K562 (cell line): Measurements from ENCODE around the gene HELZ2. TPM values are rescaled to one million over a fixed set of nuclear protein-coding genes. Genes with fewer than 3 reads are reported as not detected.

Experiments used
- CREM ChIP-seq: IDR thresholded peaks from 2 replicates; pipeline ENCODE4 v1.6.1; 2014; ENCODE audit warnings: antibody characterized with exemption, low read depth
- EGR1 ChIP-seq: fragments of 450-650 bp; conservative IDR thresholded peaks from 2 replicates; pipeline ENCODE4 v1.6.1; 2017; ENCODE audit warnings: mild to moderate bottlenecking
- EP300 ChIP-seq: IDR thresholded peaks from 2 replicates; pipeline ENCODE4 v1.6.1; 2012; ENCODE audit warnings: low read length, improper control_type of control experiment
- ERF ChIP-seq: fragments of 450-650 bp; formaldehyde crosslinking; IDR thresholded peaks from 2 replicates; pipeline ENCODE4 v1.4.0; 2020; ENCODE audit warnings: mild to moderate bottlenecking, mixed read lengths
- ETV1 ChIP-seq: fragments of 450-650 bp; conservative IDR thresholded peaks from 2 replicates; pipeline ENCODE4 v1.6.1; 2016; ENCODE audit warnings: missing genetic modification characterization, control low read depth, low read depth, missing compliant biosample characterization
- FOS ChIP-seq: IDR thresholded peaks from 3 replicates; pipeline ENCODE4 v1.6.1; 2011; ENCODE audit not compliant: insufficient read length; ENCODE audit errors: extremely low read depth
- HDAC2 ChIP-seq: fragments of 450-650 bp; IDR thresholded peaks from 2 replicates; pipeline ENCODE4 v1.6.1; 2016; ENCODE audit warnings: mild to moderate bottlenecking
- HNRNPL ChIP-seq: fragments of 200-400 bp; formaldehyde crosslinking; IDR thresholded peaks from 2 replicates; pipeline ENCODE4 v1.6.1; 2017; ENCODE audit warnings: low read depth, mild to moderate bottlenecking, low read length
- KDM5B ChIP-seq: fragments of 200-600 bp; sonication (generic); IDR thresholded peaks from 2 replicates; pipeline ENCODE4 v1.6.1; 2012; ENCODE audit warnings: low read depth, mild to moderate bottlenecking, moderate library complexity, low read length, control low read depth, inconsistent platforms; ENCODE audit not compliant: insufficient replicate concordance
- LARP7 ChIP-seq: fragments of 450-650 bp; IDR thresholded peaks from 2 replicates; pipeline ENCODE4 v1.6.1; 2016
- NCOA1 ChIP-seq: fragments of 450-650 bp; IDR thresholded peaks from 2 replicates; pipeline ENCODE4 v1.6.1; 2016; ENCODE audit warnings: low read depth
- NFE2 ChIP-seq: IDR thresholded peaks from 2 replicates; pipeline ENCODE4 v1.6.1; 2014; ENCODE audit warnings: antibody characterized with exemption, low read depth
- NR2C1 ChIP-seq, 2 experiments: fragments of 450-650 bp; IDR thresholded peaks; 2 replicates each; pipeline ENCODE4 v1.6.1; 2017; ENCODE audit warnings: mild to moderate bottlenecking in 2 of 2, antibody characterized with exemption in 1 of 2, inconsistent platforms in 1 of 2, missing compliant biosample characterization in 1 of 2, missing genetic modification characterization in 1 of 2
- NR2C2 ChIP-seq, 2 experiments: fragments of 200-800 bp in 1 of 2; sonication (Bioruptor generic) in 1 of 2; sonication (generic) in 1 of 2; formaldehyde crosslinking in 1 of 2; IDR thresholded peaks; 2 replicates each; pipeline versions ENCODE4 v1.6.1 to v1.8.0; 2016 to 2022; ENCODE audit warnings: mild to moderate bottlenecking in 1 of 2, missing compliant biosample characterization in 1 of 2, missing genetic modification characterization in 1 of 2, missing genetic modification reagents in 1 of 2
- PHB ChIP-seq: fragments of 250-450 bp; sonication (Bioruptor Pico); IDR thresholded peaks from 2 replicates; pipeline ENCODE4 v1.5.0; 2021
- SMAD4 ChIP-seq: fragments of 250-450 bp; sonication (Bioruptor Pico); conservative IDR thresholded peaks from 2 replicates; pipeline ENCODE4 v1.8.0; 2021; ENCODE audit warnings: inconsistent platforms, mild to moderate bottlenecking, moderate library complexity
- SP2 ChIP-seq: IDR thresholded peaks from 2 replicates; pipeline ENCODE4 v1.6.1; 2011; ENCODE audit warnings: mild to moderate bottlenecking, low read depth, low read length, moderate library complexity; ENCODE audit not compliant: poor library complexity, severe bottlenecking; ENCODE audit errors: extremely low read depth
- ZBTB8A ChIP-seq: fragments of 450-650 bp; IDR thresholded peaks from 2 replicates; pipeline ENCODE4 v1.6.1; 2018; ENCODE audit warnings: mild to moderate bottlenecking, moderate library complexity; ENCODE audit not compliant: partially characterized antibody
- ZNF134 ChIP-seq: fragments of 250-450 bp; sonication (Bioruptor Pico); conservative IDR thresholded peaks from 2 replicates; pipeline ENCODE4 v1.4.0; 2020
- ZNF778 ChIP-seq: fragments of 450-650 bp; formaldehyde crosslinking; IDR thresholded peaks from 2 replicates; pipeline ENCODE4 v1.4.0; 2020; ENCODE audit warnings: mild to moderate bottlenecking, moderate library complexity
- polyA plus RNA-seq, 8 experiments: library from polyadenylated mRNA; depleted of rRNA in 4 of 8; stranded (reverse) in 5 of 8; unstranded in 3 of 8; fragments of >200 nt; fragmentation: Nextera tagmentation in 2 of 8; fragmentation: Illumina TruSeq in 1 of 8; extraction: Ambion mirVana in 2 of 8; extraction: Trizol in 1 of 8; gene quantifications; 2 replicates each; pipeline versions ENCODE4 v1.2.1 to v1.2.3, GENCODE V29; 2011 to 2014; ENCODE audit warnings: inconsistent platforms in 1 of 8, missing spikeins in 1 of 8
- total RNA-seq, 7 experiments: library from RNA; depleted of rRNA in 6 of 7; stranded (reverse); fragments of >200 nt in 6 of 7; fragmentation: Illumina TruSeq in 2 of 7; extraction: Trizol in 2 of 7; gene quantifications; 2 replicates each; pipeline versions ENCODE4 v1.2.1 to v1.2.3, GENCODE V29; 2011 to 2021; ENCODE audit warnings: low replicate concordance in 1 of 7
- TF ChIP-seq, protein P1 (sequence below): sonication (generic); formaldehyde crosslinking; IDR thresholded peaks from 2 replicates; pipeline ENCODE4 v1.9.0; 2022; ENCODE audit warnings: mild to moderate bottlenecking, missing genetic modification reagents
- TF ChIP-seq, protein P2 (sequence below): sonication (generic); formaldehyde crosslinking; IDR thresholded peaks from 2 replicates; pipeline ENCODE4 v1.8.0; 2022; ENCODE audit warnings: missing genetic modification reagents, mild to moderate bottlenecking, moderate library complexity, borderline replicate concordance
- TF ChIP-seq, protein P3 (sequence below), 2 experiments: IDR thresholded peaks; 2 replicates each; pipeline ENCODE4 v1.6.1; 2011; ENCODE audit warnings: borderline replicate concordance in 1 of 2, control low read depth in 1 of 2, low read depth in 1 of 2, low read length in 1 of 2, mild to moderate bottlenecking in 1 of 2, mixed read lengths in 1 of 2, moderate library complexity in 1 of 2; ENCODE audit not compliant: insufficient read depth in 1 of 2, insufficient read length in 1 of 2, poor library complexity in 1 of 2, severe bottlenecking in 1 of 2; ENCODE audit errors: extremely low read depth in 1 of 2
- TF ChIP-seq, protein P4 (sequence below): sonication (generic); formaldehyde crosslinking; IDR thresholded peaks from 2 replicates; pipeline ENCODE4 v1.4.0; 2020; ENCODE audit warnings: mild to moderate bottlenecking, missing genetic modification reagents

Gene HELZ2
- total and polyA plus RNA-seq, 9 of the 15 experiments (the other 6 are each of a cell fraction or from before 2014, with no cell fraction given): 0.03 to 7.8 (median 2.9) TPM; not detected in 1

DNA sequence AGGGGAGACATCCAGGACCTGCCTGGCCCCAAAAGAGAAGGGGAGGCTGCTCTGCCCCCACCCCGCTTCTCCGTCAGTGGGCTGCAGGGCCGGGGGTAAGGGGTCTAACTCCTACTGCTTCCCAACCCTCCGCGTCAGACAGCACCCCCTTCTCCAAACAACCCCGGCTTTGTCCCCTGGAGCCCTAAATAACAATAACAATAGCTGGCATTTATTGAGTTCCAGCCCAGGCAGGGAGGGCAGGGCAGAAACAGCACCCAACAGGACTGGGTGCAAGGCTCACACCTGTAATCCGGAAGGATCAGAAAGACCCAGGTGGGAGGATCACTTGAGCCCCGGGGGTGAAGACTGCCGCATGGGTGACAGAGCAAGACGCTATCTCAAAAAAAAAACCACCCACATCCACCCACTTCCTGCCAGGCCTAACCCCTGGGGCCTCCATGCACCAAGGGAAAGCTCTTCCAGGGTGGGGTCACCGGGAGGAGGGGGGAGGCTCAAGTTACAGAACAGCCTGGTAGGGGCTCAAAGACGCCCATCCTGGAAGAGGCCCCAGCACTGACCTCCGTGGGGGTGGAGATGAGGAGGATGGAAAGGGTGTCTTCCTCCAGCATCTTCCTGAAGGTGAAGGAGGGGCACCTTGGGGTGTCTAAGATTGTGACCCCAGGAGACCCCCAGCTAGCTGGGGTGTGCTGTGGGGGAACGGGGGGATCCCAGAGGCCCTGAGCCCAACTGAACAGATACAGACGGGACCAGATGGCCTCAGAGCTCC, 21.4 kb downstream of the HELZ2 start (continued):
- TF ChIP-seq NFE2 (peak; percentile 74), NR2C1 (IDR thresholded peaks at IDR 0.05) (peak; percentile 80; the same call in 1 of the 2 replicates), NR2C1 (tag; IDR thresholded peaks at IDR 0.05) (peak; percentile 59), CREM (peak; percentile 9; the same call in 1 of the 2 replicates), HNRNPL (no peak), ZBTB8A (no peak), LARP7 (no peak), SP2 (no peak), NR2C2 (CRISPR knock-in tag; IDR thresholded peaks at IDR 0.05) (no peak; the same call in 1 of the 2 replicates), NR2C2 (tag; IDR thresholded peaks at IDR 0.05) (peak; percentile 93), ETV1 (tag) (peak; percentile 83), ZNF134 (no peak), SMAD4 (CRISPR knock-in tag) (0 out of 2 replicates have a peak, but pooled peaks have one; percentile 22), PHB (CRISPR knock-in tag) (0 out of 2 replicates have a peak, but pooled peaks have one; percentile 38), ZNF778 (CRISPR knock-in tag) (no peak), EGR1 (peak; percentile 95), ERF (CRISPR knock-in tag) (0 out of 2 replicates have a peak, but pooled peaks have one; percentile 44), HDAC2 (0 out of 2 replicates have a peak, but pooled peaks have one; percentile 47), NCOA1 (peak; percentile 29; the same call in 1 of the 2 replicates), EP300 (peak; percentile 60; the same call in 1 of the 2 replicates), FOS (no peak), KDM5B (no peak)
- TF ChIP-seq, protein P1, sequence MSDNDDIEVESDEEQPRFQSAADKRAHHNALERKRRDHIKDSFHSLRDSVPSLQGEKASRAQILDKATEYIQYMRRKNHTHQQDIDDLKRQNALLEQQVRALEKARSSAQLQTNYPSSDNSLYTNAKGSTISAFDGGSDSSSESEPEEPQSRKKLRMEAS (CRISPR knock-in tag): peak; percentile 43; the same call in 1 of the 2 replicates
- TF ChIP-seq, protein P2, sequence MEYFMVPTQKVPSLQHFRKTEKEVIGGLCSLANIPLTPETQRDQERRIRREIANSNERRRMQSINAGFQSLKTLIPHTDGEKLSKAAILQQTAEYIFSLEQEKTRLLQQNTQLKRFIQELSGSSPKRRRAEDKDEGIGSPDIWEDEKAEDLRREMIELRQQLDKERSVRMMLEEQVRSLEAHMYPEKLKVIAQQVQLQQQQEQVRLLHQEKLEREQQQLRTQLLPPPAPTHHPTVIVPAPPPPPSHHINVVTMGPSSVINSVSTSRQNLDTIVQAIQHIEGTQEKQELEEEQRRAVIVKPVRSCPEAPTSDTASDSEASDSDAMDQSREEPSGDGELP (CRISPR knock-in tag): peak; percentile 26
- TF ChIP-seq, protein P3, sequence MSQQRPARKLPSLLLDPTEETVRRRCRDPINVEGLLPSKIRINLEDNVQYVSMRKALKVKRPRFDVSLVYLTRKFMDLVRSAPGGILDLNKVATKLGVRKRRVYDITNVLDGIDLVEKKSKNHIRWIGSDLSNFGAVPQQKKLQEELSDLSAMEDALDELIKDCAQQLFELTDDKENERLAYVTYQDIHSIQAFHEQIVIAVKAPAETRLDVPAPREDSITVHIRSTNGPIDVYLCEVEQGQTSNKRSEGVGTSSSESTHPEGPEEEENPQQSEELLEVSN (IDR thresholded peaks at IDR 0.05; ENCODE audit: borderline replicate concordance in 1 of 2, extremely low read depth in 1 of 2, insufficient read depth in 1 of 2, insufficient read length in 1 of 2, low read depth in 1 of 2, low read length in 1 of 2, poor library complexity in 1 of 2, severe bottlenecking in 1 of 2): peak in 1 of 2 experiments; percentile 21
- TF ChIP-seq, protein P4, sequence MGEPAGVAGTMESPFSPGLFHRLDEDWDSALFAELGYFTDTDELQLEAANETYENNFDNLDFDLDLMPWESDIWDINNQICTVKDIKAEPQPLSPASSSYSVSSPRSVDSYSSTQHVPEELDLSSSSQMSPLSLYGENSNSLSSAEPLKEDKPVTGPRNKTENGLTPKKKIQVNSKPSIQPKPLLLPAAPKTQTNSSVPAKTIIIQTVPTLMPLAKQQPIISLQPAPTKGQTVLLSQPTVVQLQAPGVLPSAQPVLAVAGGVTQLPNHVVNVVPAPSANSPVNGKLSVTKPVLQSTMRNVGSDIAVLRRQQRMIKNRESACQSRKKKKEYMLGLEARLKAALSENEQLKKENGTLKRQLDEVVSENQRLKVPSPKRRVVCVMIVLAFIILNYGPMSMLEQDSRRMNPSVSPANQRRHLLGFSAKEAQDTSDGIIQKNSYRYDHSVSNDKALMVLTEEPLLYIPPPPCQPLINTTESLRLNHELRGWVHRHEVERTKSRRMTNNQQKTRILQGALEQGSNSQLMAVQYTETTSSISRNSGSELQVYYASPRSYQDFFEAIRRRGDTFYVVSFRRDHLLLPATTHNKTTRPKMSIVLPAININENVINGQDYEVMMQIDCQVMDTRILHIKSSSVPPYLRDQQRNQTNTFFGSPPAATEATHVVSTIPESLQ (CRISPR knock-in tag): no peak
